Endothelial cell of umbilical vein (primary cell): ENCODE measurements around the gene WLS. TPM values are rescaled to one million over a fixed set of nuclear protein-coding genes. Genes with fewer than 3 reads are reported as not detected.

ENCODE experiments used
- BruUV-seq: library from RNA; stranded (reverse); fragments of 400-500 nt; replicated peaks from 2 replicates; lab custom pipeline; 2021; lab: Mats Ljungman, UMichigan
- CTCF ChIA-PET: fragments of 300-600, 350-600 bp; sonication (Branson Sonifier 250); formaldehyde crosslinking; loops from one replicate; lab custom pipeline; 2021; ENCODE audit warnings: antibody characterized with exemption, inconsistent platforms; lab: Charles Lee
- POLR2A ChIA-PET: fragments of 300-600, 350-600 bp; sonication (Branson Sonifier 250); formaldehyde crosslinking; loops from one replicate; lab custom pipeline; 2021; ENCODE audit warnings: antibody characterized with exemption, inconsistent platforms; lab: Charles Lee
- DNase-seq: peaks from one replicate; pipeline ENCODE4 v3.0.0-alpha.2; 2011; ENCODE audit warnings: low read depth, low spot score
- FAIRE-seq: peaks from 2 replicates; lab custom pipeline; 2011; peaks lifted over from hg19 to GRCh38; lab: Jason Lieb, UNC
- H2AFZ ChIP-seq: 2 replicates; pipeline ENCODE4 v1.6.0; 2012; ENCODE audit warnings: low read depth, low read length, control low read depth, inconsistent platforms
- H3K27ac ChIP-seq: 2 replicates; pipeline ENCODE4 v1.5.1; 2011; ENCODE audit warnings: low read depth, mild to moderate bottlenecking, control low read depth, low read length, moderate library complexity; ENCODE audit not compliant: insufficient read depth
- H3K27me3 ChIP-seq, 2 experiments: 2 replicates each; pipeline versions ENCODE4 v1.6.0 to v1.6.1; 2011; ENCODE audit warnings: low read length in 2 of 2, mixed read lengths in 1 of 2; ENCODE audit not compliant: control insufficient read depth in 2 of 2, insufficient read depth in 2 of 2
- H3K36me3 ChIP-seq, 2 experiments: 2 replicates in 1 of 2; 3 replicates in 1 of 2; pipeline ENCODE4 v1.5.1; 2011; ENCODE audit warnings: low read length in 2 of 2, mild to moderate bottlenecking in 1 of 2, moderate library complexity in 1 of 2; ENCODE audit not compliant: control insufficient read depth in 2 of 2, insufficient read depth in 2 of 2; ENCODE audit errors: extremely low read depth in 1 of 2
- H3K4me1 ChIP-seq: 3 replicates; pipeline ENCODE4 v1.5.1; 2011; ENCODE audit warnings: mild to moderate bottlenecking, low read length; ENCODE audit not compliant: control insufficient read depth, insufficient read depth; ENCODE audit errors: extremely low read depth
- H3K4me2 ChIP-seq: 2 replicates; pipeline ENCODE4 v1.6.1; 2011; ENCODE audit warnings: low read length, control low read depth, mixed read lengths; ENCODE audit not compliant: insufficient read depth
- H3K4me3 ChIP-seq, 3 experiments: fragments of 200-600 bp in 1 of 3; sonication (generic), shearing (Covaris generic) in 1 of 3; replicated peaks in 1 of 3; 2 replicates each; pipeline ENCODE4 v1.5.1; 2011 to 2016; ENCODE audit warnings: control low read depth in 3 of 3, low read length in 3 of 3, mild to moderate bottlenecking in 2 of 3, inconsistent platforms in 1 of 3, low read depth in 1 of 3, moderate library complexity in 1 of 3; ENCODE audit not compliant: insufficient read depth in 1 of 3
- H3K79me2 ChIP-seq: 2 replicates; pipeline ENCODE4 v1.6.0; 2012; ENCODE audit warnings: low read length, inconsistent platforms; ENCODE audit not compliant: control insufficient read depth, insufficient read depth
- H3K9ac ChIP-seq: replicated peaks from 2 replicates; pipeline ENCODE3; 2011; ENCODE audit warnings: low read length, control low read depth; ENCODE audit not compliant: insufficient read depth; ENCODE audit errors: extremely low read depth
- H3K9me1 ChIP-seq: replicated peaks from 3 replicates; pipeline ENCODE4 v1.6.0; 2011; ENCODE audit warnings: mild to moderate bottlenecking, low read length; ENCODE audit not compliant: control insufficient read depth, insufficient read depth; ENCODE audit errors: extremely low read depth
- H3K9me3 ChIP-seq: replicated peaks from 2 replicates; pipeline ENCODE4 v1.5.1; 2012; ENCODE audit warnings: low read length, inconsistent platforms; ENCODE audit not compliant: control insufficient read depth, insufficient read depth
- H4K20me1 ChIP-seq: replicated peaks from 2 replicates; pipeline ENCODE3; 2011; ENCODE audit warnings: mild to moderate bottlenecking, low read length; ENCODE audit not compliant: control insufficient read depth, insufficient read depth; ENCODE audit errors: extremely low read depth
- EZH2 ChIP-seq: IDR thresholded peaks from 2 replicates; pipeline ENCODE4 v1.6.1; 2012; ENCODE audit warnings: borderline replicate concordance, low read depth, mild to moderate bottlenecking, moderate library complexity, low read length, inconsistent platforms; ENCODE audit not compliant: severe bottlenecking
- FOS ChIP-seq: IDR thresholded peaks from 2 replicates; pipeline ENCODE4 v1.6.1; 2011; ENCODE audit warnings: mild to moderate bottlenecking, low read length, moderate library complexity, borderline replicate concordance; ENCODE audit not compliant: insufficient read depth
- GATA2 ChIP-seq: IDR thresholded peaks from 2 replicates; pipeline ENCODE4 v1.7.0; 2011; ENCODE audit warnings: low read depth, mild to moderate bottlenecking, moderate library complexity, mixed read lengths, low read length; ENCODE audit not compliant: insufficient read length, insufficient read depth
- JUN ChIP-seq: IDR thresholded peaks from 2 replicates; pipeline ENCODE4 v1.6.1; 2011; ENCODE audit warnings: borderline replicate concordance, low read depth; ENCODE audit not compliant: insufficient read length, insufficient read depth
- MYC ChIP-seq: IDR thresholded peaks from one replicate; pipeline ENCODE4 v1.6.1; 2011; ENCODE audit warnings: mild to moderate bottlenecking, low read depth, low read length
- POLR2A ChIP-seq: IDR thresholded peaks from 2 replicates; pipeline ENCODE4 v1.6.1; 2012; ENCODE audit warnings: low read depth, mild to moderate bottlenecking, control low read depth, low read length
- POLR2AphosphoS5 ChIP-seq: IDR thresholded peaks from 2 replicates; pipeline ENCODE4 v1.6.1; 2012; ENCODE audit warnings: low read depth, mild to moderate bottlenecking, control low read depth, low read length, moderate library complexity; ENCODE audit not compliant: insufficient read depth
- dilution Hi-C: fragments of 300-500 bp; cut with MboI; formaldehyde crosslinking; loops from one replicate; pipeline ENCODE4 v1.15.0; 2019; ENCODE audit warnings: low sequenced_read_pairs; ENCODE audit not compliant: extremely low pct_ligation_motif_present
- intact Hi-C: fragments of 100-400 bp; cut with micrococcal nuclease; formaldehyde crosslinking; loops from one replicate; pipeline ENCODE4 v1.10.0; 2022
- polyA plus RNA-seq, 4 experiments: library from polyadenylated mRNA; depleted of rRNA in 3 of 4; stranded (reverse) in 3 of 4; unstranded in 1 of 4; fragments of >200 nt; gene quantifications; 2 replicates each; pipeline versions ENCODE4 v1.2.1 to v1.2.3, GENCODE V29; 2011 to 2012; ENCODE audit warnings: missing spikeins in 1 of 4
- total RNA-seq: library from RNA; stranded (reverse); gene quantifications from 2 replicates; pipeline ENCODE4 v1.2.3, GENCODE V29; 2021
- TF ChIP-seq, protein P1 (sequence below): IDR thresholded peaks from 2 replicates; pipeline ENCODE4 v1.6.1; 2011; ENCODE audit not compliant: insufficient read depth, insufficient read length
- TF ChIP-seq, protein P2 (sequence below), 2 donors: IDR thresholded peaks; 1 replicate in 1 of 2; 2 replicates in 1 of 2; pipeline ENCODE4 v1.5.1; 2011; ENCODE audit warnings: low read length in 2 of 2, mild to moderate bottlenecking in 2 of 2, moderate library complexity in 2 of 2, control low read depth in 1 of 2, inconsistent platforms in 1 of 2, low read depth in 1 of 2; ENCODE audit not compliant: insufficient read depth in 1 of 2; ENCODE audit errors: extremely low read depth in 1 of 2

The WLS gene
- total and polyA plus RNA-seq, 2 donors (not counting 3 experiments of a cell fraction or from before 2014, with no cell fraction given): 121 to 199 TPM

DNA sequence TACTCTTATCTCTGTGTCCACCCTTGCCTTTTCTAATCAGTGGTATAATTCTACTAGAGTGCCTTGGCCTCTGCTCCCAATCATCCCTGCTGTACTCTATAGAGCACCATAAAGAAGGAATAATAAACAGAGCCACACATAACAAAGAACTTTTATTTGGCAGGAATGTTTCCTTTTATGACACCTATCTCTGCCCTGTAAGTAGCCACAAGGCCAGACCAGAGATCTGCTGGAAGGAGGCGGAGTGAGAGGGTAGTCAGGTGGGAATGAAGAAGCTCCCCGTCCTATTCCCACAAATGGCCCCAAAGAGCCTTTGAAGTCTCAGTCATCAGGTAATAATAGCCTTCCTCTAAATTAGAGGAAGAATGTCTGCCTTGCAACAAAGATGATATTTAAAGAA, 32.7 kb downstream of the WLS start:
- Histone ChIP-seq H3K9ac (no peak overlapping the region), H3K36me3 (no peaks in the 10 kb centered on the region), H3K4me2 (peak overlapping the region; percentile 22), H2AFZ (no peak overlapping the region), H3K27ac (peak overlapping the region; percentile 42), H3K4me3 (no peak overlapping the region), H3K4me1 (peaks cover 23% of the 10 kb centered on the region), H3K27me3 (no peaks in the 10 kb centered on the region), H3K9me3 (no peaks in the 10 kb centered on the region), H3K9me1 (no peaks in the 10 kb centered on the region), H3K79me2 (peaks cover 62% of the 10 kb centered on the region), H4K20me1 (no peaks in the 10 kb centered on the region)
- no peak for TF ChIP-seq JUN
- no peak for TF ChIP-seq MYC
- no peak for TF ChIP-seq EZH2
- no peak for TF ChIP-seq POLR2AphosphoS5
- TF ChIP-seq, protein P1, sequence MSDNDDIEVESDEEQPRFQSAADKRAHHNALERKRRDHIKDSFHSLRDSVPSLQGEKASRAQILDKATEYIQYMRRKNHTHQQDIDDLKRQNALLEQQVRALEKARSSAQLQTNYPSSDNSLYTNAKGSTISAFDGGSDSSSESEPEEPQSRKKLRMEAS: no peak
- TF ChIP-seq POLR2A: no peak
- TF ChIP-seq, protein P2, sequence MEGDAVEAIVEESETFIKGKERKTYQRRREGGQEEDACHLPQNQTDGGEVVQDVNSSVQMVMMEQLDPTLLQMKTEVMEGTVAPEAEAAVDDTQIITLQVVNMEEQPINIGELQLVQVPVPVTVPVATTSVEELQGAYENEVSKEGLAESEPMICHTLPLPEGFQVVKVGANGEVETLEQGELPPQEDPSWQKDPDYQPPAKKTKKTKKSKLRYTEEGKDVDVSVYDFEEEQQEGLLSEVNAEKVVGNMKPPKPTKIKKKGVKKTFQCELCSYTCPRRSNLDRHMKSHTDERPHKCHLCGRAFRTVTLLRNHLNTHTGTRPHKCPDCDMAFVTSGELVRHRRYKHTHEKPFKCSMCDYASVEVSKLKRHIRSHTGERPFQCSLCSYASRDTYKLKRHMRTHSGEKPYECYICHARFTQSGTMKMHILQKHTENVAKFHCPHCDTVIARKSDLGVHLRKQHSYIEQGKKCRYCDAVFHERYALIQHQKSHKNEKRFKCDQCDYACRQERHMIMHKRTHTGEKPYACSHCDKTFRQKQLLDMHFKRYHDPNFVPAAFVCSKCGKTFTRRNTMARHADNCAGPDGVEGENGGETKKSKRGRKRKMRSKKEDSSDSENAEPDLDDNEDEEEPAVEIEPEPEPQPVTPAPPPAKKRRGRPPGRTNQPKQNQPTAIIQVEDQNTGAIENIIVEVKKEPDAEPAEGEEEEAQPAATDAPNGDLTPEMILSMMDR (IDR thresholded peaks at IDR 0.05; ENCODE audit: extremely low read depth in 1 of 2, insufficient read depth in 1 of 2, low read depth in 1 of 2, low read length in 2 of 2): no peak
- TF ChIP-seq GATA2: no peak
- no peak for TF ChIP-seq FOS
- DNase-seq (no peak), FAIRE-seq (no peak)
- dilution Hi-C loops (no loop called here), intact Hi-C loops (no loop called here)
- POLR2A ChIA-PET: no interaction called here
- no TSS peak for BruUV-seq
- CTCF ChIA-PET: interaction anchor here (1.4 to 2.2 kb wide), 4 partner anchors 10 to 32 kb away, joined by 3 to 6 read pairs (median 5); no protein-coding TSS in a partner anchor
